Pancreas (tissue), 10 donors: ENCODE measurements around the gene WDR70. TPM values are rescaled to one million over a fixed set of nuclear protein-coding genes. Genes with fewer than 3 reads are reported as not detected.
A peak's percentile ranks its signal among the peaks of the same experiment; 100 is the strongest.

ENCODE experiments used
- ATAC-seq, 4 donors: fragments of 200-7000 bp; cut with Tn5 transposase; one replicate each; pipeline versions ENCODE4 v1.8.0 to v1.9.1; 2020; ENCODE audit warnings: mild to moderate bottlenecking in 4 of 4, moderate library complexity in 4 of 4
- DNase-seq, 6 donors: peaks; one replicate each; pipeline ENCODE4 v3.0.0-alpha.2; 2020
- FAIRE-seq: peaks from 2 replicates; lab custom pipeline; 2012; peaks lifted over from hg19 to GRCh38; lab: Jason Lieb, UNC
- H3K27ac ChIP-seq, 4 donors: fragments of 200-600 bp; sonication (generic); 1 replicate in 3 of 4; 2 replicates in 1 of 4; pipeline versions ENCODE4 v1.5.0 to v1.8.0; 2020
- H3K27me3 ChIP-seq, 4 donors: fragments of 200-600 bp; one replicate each; pipeline ENCODE4 v1.8.0; 2021
- H3K36me3 ChIP-seq, 3 donors: fragments of 200-600 bp; sonication (generic) in 1 of 3; one replicate each; pipeline versions ENCODE4 v1.5.0 to v1.8.0; 2020 to 2021
- H3K4me1 ChIP-seq, 3 donors: fragments of 200-600 bp; one replicate each; pipeline ENCODE4 v1.8.0; 2021
- H3K4me3 ChIP-seq, 4 donors: fragments of 200-600 bp; sonication (generic) in 2 of 4; one replicate each; pipeline versions ENCODE4 v1.5.0 to v1.8.0; 2020 to 2021
- H3K9me3 ChIP-seq, 4 donors: fragments of 200-600 bp; one replicate each; pipeline ENCODE4 v1.8.0; 2021
- WGBS, 2 donors: extraction: QIAGEN DNeasy Blood & Tissue Kit; methylation state at CpG; one replicate each; pipeline ENCODE4 v1.1.7; 2013; 5-methylcytosine and 5-hydroxymethylcytosine counted together
- intact Hi-C, 3 donors: fragments of 100-400 bp; cut with DNase I; formaldehyde crosslinking; loops; one replicate each; pipeline versions ENCODE4 v1.11.1 to v1.14.2; 2022
- polyA plus RNA-seq, 2 donors: library from polyadenylated mRNA; stranded (reverse); fragments of 200-250 nt; gene quantifications; one replicate each; pipeline ENCODE4 v1.2.3, GENCODE V29; 2013
- total RNA-seq, 6 donors: library from RNA; stranded (reverse); fragmentation: NEBNext Ultra II Directional in 4 of 6; extraction: Animal tissue kit (Norgen Biotek cat#: 25700) in 4 of 6; gene quantifications; one replicate each; pipeline versions ENCODE4 v1.2.1 to v1.2.4, GENCODE V29; 2021 to 2023
- TF ChIP-seq, protein P1 (sequence below), 4 donors: fragments of 200-600 bp; sonication (generic) in 3 of 4; IDR thresholded peaks; one replicate each; pipeline versions ENCODE4 v1.5.0 to v1.8.0; 2021; ENCODE audit warnings: antibody characterized with exemption in 4 of 4
- donor health status: healthy with polysubstance abuse.
- donor health status: DM: no; HTN: no; CAD: no; lungs with moderate emphysema.
- donor health status: DM: no; HTN: no; CAD: no.
- donor health status: control.
- donor health status: control.
- donor health status: Bipolar disorder and iron deficiency.
- donor health status: DM: yes; HTN: yes; CAD: no.
- donor health status: DM: no; HTN: no; CAD: no.
- donor health status: DM: no; HTN: no; CAD: no.
- donor health status: DM: yes; HTN: yes; CAD: no.

WDR70 gene
- total and polyA plus RNA-seq, 8 donors = 10.7 to 24.3 (median 15.6) TPM

DNA sequence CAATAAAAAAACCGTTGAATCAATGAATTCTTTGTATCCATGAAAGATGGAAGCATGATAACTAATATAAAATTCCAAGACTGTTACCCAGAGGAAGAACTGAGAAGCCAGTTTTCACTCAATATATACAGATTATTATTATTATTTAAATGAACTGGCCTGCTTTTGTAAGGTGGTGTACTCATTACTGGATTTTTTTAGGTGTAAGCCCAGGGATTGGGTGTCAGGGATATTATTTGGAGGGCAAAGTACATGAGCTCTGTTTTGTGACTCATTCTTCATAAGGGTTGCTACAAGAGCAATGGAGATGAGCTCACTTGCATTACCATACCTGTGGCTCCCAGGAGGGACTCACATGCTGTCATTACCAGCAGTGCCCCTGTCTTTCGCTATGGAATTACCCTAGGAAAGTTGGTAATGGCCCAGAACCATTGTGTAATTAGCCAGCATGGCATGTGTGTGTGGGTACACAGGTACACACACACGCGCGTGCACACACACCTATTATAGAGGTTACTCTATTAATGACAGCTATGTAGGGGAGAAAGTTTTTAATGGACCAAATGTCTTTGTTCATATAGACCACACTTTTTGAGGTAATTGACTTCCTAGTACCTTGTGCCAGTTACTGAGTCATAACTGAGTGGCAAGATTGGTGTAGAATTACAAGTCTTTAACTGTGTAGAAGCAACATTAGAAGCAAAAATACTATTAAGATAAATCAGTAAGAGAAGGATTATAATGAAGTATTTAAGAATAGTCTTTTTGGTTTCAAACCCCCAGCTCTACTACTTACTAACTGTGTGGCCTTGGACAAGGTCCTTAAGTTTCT is 317.3 kb downstream of the WDR70 start:
- DNase-seq (no peak), FAIRE-seq (no peak), ATAC-seq (peak in 3 of 4 donors; percentile 18 to 56 (median 46))
- TF ChIP-seq, protein P1, sequence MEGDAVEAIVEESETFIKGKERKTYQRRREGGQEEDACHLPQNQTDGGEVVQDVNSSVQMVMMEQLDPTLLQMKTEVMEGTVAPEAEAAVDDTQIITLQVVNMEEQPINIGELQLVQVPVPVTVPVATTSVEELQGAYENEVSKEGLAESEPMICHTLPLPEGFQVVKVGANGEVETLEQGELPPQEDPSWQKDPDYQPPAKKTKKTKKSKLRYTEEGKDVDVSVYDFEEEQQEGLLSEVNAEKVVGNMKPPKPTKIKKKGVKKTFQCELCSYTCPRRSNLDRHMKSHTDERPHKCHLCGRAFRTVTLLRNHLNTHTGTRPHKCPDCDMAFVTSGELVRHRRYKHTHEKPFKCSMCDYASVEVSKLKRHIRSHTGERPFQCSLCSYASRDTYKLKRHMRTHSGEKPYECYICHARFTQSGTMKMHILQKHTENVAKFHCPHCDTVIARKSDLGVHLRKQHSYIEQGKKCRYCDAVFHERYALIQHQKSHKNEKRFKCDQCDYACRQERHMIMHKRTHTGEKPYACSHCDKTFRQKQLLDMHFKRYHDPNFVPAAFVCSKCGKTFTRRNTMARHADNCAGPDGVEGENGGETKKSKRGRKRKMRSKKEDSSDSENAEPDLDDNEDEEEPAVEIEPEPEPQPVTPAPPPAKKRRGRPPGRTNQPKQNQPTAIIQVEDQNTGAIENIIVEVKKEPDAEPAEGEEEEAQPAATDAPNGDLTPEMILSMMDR (IDR thresholded peaks at IDR 0.05) = no peak
- no peaks in the 10 kb centered on the region for H3K9me3 ChIP-seq
- 92 to 96% methylated on average over 5 of the region's 5 CpGs for WGBS, 2 donors
- H3K36me3 ChIP-seq = no peaks in the 10 kb centered on the region
- no peaks in the 10 kb centered on the region for H3K4me1 ChIP-seq
- no peak overlapping the region for H3K4me3 ChIP-seq
- H3K27me3 ChIP-seq = no peaks in the 10 kb centered on the region
- intact Hi-C loops = loop anchor here in 1 of 3 donors (10.0 kb wide), 1 partner anchor 152 kb away; no protein-coding TSS in a partner anchor
- no peak overlapping the region for H3K27ac ChIP-seq

DNA sequence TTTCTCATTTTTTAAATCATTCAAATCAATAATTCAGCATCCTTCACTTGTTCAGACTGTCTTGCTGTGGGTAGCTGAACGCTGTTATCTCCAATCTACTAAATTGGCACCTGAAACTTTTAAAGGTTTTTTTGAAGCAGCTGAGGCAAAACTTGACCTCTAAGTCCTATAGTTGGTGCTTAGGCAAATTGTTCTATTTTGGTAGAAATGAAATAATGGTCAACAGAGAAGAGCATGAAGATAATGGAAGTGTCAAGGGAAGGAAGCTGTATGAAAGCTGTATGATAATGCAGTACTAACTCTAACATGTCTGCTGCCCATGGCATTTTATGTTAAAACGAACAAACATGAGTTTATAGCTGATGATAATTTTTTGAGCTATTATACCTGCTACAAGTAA is 322.8 kb downstream of the WDR70 start:
- WGBS, 2 donors = 48 to 49% methylated on average over 2 of the region's 2 CpGs
- no peak for ATAC-seq

DNA sequence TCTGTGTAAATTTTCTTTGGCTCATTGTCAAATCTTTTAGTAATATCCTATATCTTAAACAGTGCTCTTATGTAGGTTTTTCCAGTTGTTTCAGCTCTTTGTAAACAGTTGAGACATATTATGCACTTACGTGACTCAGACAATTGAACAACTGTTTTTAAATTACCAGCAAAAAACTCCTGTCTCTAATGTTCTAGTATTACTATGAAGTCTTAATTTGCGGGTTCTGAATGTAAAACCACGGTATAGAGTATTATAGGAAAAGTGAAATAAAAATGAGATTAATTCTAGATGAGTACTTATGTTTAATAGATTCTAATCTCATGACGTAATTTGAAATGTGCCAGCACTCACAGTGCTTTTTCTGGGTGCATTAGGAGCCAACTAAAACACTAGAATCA is 324.7 kb downstream of the WDR70 start:
- DNase-seq = no peak
- Histone ChIP-seq H3K4me3 (no peak overlapping the region), H3K27me3 (no peaks in the 10 kb centered on the region), H3K4me1 (no peaks in the 10 kb centered on the region), H3K36me3 (no peaks in the 10 kb centered on the region), H3K9me3 (no peaks in the 10 kb centered on the region), H3K27ac (no peak overlapping the region)
- intact Hi-C loops = no loop called here
- FAIRE-seq = no peak
- WGBS, 2 donors = 93 to 95% methylated on average over 4 of the region's 4 CpGs
- ATAC-seq = no peak
- TF ChIP-seq, protein P1 (IDR thresholded peaks at IDR 0.05) = no peak

More for the DNA sequence above, 322.8 kb downstream of the WDR70 start:
- no peak overlapping the region for H3K4me3 ChIP-seq
- no peaks in the 10 kb centered on the region for H3K36me3 ChIP-seq
- TF ChIP-seq, protein P1 (IDR thresholded peaks at IDR 0.05) = no peak
- H3K27me3 ChIP-seq = no peaks in the 10 kb centered on the region
- no peaks in the 10 kb centered on the region for H3K9me3 ChIP-seq
- no peaks in the 10 kb centered on the region for H3K4me1 ChIP-seq
- no peak overlapping the region for H3K27ac ChIP-seq
- DNase-seq = no peak
- no peak for FAIRE-seq
- intact Hi-C loops = no loop called here

DNA sequence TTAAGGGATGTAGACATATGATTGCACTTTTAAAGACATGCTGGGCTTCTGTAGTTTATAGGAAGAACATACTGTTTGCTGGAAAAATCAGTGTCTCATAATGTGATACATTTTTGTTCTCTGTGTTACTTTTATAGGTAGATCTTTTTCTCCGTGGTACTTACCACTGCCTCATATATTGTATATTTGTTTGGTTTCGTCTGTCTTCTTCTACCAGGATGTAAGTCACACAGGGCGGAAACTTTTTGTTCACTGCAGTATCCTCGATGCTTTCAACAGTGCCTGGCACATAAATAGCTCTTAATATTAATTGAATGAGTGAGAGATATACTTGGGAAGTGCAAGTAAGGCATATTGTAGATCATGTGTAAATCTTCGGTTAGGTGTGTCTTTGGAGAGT is 325.3 kb downstream of the WDR70 start:
- ATAC-seq (no peak), DNase-seq (no peak), FAIRE-seq (no peak)
- Histone ChIP-seq H3K9me3 (no peaks in the 10 kb centered on the region), H3K4me1 (no peaks in the 10 kb centered on the region), H3K27me3 (no peaks in the 10 kb centered on the region), H3K27ac (no peak overlapping the region), H3K36me3 (no peaks in the 10 kb centered on the region), H3K4me3 (no peak overlapping the region)
- intact Hi-C loops = no loop called here
- TF ChIP-seq, protein P1 (IDR thresholded peaks at IDR 0.05) = no peak
- WGBS, 2 donors = 95 to 97% methylated on average over 5 of the region's 5 CpGs

DNA sequence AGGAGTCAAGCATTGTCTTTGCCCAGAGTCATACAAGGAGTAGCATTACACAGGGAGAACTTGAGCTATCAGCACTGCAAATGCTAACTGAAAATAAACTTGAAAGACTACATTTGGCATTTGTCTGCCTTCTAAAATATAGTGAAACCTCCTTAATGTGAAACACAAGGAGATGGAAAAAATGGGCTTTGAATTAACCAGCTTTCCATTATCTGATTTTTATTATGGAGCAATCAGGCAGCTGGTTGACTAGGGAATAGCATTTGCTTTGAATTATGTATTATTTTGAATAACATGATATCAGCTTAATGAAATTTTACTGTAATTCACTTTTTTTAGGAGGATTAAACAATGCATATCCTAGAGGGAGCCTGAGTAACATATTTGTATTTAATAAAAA is 329.9 kb downstream of the WDR70 start:
- H3K36me3 ChIP-seq = no peaks in the 10 kb centered on the region

More for the DNA sequence above, 329.9 kb downstream of the WDR70 start:
- ATAC-seq (no peak), FAIRE-seq (no peak), DNase-seq (no peak)
- Histone ChIP-seq H3K4me1 (no peaks in the 10 kb centered on the region), H3K27me3 (no peaks in the 10 kb centered on the region), H3K9me3 (no peaks in the 10 kb centered on the region), H3K27ac (no peak overlapping the region), H3K4me3 (no peak overlapping the region)
- intact Hi-C loops = no loop called here
- TF ChIP-seq, protein P1 (IDR thresholded peaks at IDR 0.05) = no peak
